ENCODE data around the gene SLC24A4. TPM values are rescaled to one million over a fixed set of nuclear protein-coding genes. Genes with fewer than 3 reads are reported as not detected.

Gene SLC24A4
- total RNA-seq, 1 donor from 2014 or later, result 0.41 TPM

- FAIRE-seq (no peak), DNase-seq (ENCODE audit: low spot score in 2 of 2) (no peak)
Measured at GRCh38 chr14:92430686-92431085, 107.7 kb downstream of the SLC24A4 start.

- no peak for FAIRE-seq
- no peak for DNase-seq (ENCODE audit: low spot score in 2 of 2)
Measured at GRCh38 chr14:92431199-92431725, 108.3 kb downstream of the SLC24A4 start.

GRCh38 chr14:92433407-92433806 lies 110.4 kb downstream of the SLC24A4 start:
- DNase-seq (ENCODE audit: low spot score in 2 of 2) (no peak), FAIRE-seq (no peak)

DNA sequence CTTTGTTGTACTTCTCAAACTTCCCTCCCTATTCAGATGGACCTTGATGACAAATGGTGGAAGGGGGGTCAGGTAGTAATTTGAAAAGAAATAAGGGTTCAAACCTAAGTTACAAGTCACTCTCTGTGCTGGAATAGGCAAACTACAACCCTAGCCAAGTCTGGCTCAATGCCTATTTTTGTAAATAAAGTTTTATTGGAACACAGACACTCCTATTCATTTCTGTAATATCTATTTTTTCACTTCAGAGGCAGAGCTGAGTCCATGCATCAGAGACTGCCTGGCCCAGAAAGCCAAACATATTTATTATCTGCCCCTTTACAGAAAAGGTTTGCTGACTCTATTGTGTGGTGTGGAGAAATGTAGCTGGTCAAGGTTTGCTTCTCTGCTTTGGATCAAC lies 112.2 kb downstream of the SLC24A4 start:
- DNase-seq (ENCODE audit: low spot score in 2 of 2), result no peak
- no peak for FAIRE-seq

- no peak for FAIRE-seq
Measured at GRCh38 chr14:92436115-92436776, 113.3 kb downstream of the SLC24A4 start.

DNA sequence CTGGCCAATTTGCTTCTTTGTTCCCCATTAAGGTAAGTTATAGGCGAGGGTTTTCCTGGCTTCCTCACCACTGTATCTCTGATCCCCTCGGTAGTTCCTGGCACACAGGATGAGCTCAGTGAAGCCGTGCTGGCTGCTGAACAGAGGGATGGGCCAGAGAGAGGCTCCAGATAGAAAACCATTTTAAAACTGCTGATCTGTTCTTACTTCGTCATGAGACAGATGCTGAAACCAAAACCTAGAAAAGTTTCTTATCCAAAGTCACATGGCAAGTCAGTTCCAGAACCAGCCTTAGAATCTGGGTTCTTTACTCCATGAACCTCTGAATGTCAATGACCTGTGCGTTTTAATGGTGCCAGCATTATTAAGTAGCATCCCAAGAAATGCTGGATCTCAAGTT lies 114.3 kb downstream of the SLC24A4 start:
- FAIRE-seq, result no peak
- no peak for DNase-seq (ENCODE audit: low spot score in 2 of 2)

More at GRCh38 chr14:92436115-92436776, 113.3 kb downstream of the SLC24A4 start:
- DNase-seq (ENCODE audit: low spot score in 2 of 2), result no peak

DNA sequence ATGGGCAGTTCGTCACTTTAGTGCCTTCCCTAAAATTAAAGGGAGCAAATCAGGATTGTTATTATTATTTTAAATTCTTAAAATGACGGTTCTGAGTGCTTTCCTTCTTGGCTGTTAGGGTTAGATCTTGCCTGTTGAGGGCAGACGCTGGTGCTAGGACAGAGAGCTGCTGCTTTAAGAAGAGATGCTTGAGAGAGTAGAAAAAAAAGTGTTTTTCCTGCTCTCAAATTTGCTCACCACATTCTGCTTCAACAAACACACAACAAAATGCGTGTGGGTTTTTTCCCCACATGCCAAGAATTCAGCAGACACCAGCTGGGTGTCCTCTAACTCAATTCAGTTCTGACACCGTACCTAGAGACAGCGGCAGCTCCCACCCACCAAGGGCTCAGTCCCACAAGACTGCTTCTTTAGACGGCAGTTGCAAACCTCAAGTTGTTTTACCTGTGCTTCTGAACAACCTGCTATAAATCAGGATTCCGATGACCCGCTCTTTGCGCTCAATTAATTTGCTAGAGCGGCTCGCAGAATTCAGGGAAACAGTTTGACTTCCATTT lies 114.8 kb downstream of the SLC24A4 start:
- FAIRE-seq (no peak), DNase-seq (ENCODE audit: low spot score in 2 of 2) (no peak)

- FAIRE-seq (no peak), DNase-seq (ENCODE audit: low spot score in 2 of 2) (no peak)
Measured at GRCh38 chr14:92439537-92440344, 116.8 kb downstream of the SLC24A4 start.

DNA sequence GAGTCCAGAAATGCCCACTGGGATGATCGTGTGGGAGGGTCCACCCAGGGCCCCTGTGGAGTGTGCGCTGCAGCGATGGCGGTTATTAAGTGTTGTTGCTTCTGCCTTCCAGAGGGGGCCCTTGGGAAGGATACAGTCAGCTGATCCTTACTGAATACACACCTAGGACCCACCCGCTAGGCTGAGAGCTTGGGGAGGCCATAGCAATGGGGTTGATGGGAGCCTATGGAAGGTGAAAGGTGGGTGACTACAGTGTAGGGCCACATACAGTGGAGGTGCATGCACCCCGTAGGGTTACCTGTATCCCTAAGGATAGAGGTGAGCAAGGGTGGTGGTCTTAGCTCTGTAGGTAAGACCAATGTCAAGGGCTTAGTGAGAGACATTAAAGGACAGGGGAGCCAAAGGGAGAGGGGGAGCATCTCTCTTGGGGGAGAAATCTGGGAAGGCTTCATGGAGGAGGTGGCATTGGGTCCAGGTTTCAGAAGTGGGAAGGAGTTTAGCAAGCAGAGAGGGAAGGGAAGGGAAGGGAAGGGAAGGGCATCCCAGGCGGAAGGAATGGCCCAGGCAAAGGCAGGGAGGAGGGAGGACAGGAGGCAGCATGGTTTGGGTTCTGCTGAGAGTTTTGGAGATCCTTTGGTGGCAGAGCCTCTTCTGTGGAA lies 117.5 kb downstream of the SLC24A4 start:
- FAIRE-seq (no peak), DNase-seq (ENCODE audit: low spot score in 2 of 2) (no peak)

- DNase-seq (ENCODE audit: low spot score in 2 of 2) (no peak), FAIRE-seq (no peak)
Measured at GRCh38 chr14:92441751-92442504, 119.0 kb downstream of the SLC24A4 start.

DNA sequence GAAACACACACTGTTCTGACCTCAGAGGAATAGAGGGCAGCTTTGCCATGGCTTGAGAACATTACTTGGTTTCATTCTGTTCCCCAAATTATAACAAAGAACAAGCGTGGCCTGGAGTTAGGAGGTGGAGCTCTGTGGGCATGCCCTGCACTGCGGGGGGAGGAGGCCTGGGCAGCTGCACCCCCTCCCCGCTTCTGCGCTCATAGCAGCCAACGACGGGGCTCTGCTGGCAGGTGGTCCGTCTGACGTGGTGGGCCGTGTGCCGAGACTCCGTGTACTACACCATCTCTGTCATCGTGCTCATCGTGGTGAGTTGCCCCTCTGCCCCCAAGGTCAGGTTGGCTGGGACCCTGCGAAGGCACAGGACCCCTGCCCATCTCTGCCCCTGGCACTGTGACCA lies 120.2 kb downstream of the SLC24A4 start:
- FAIRE-seq (no peak), DNase-seq (ENCODE audit: low spot score in 2 of 2) (no peak)

- FAIRE-seq (no peak), DNase-seq (ENCODE audit: low spot score in 2 of 2) (peak in 1 of 2 donors; percentile 26)
Measured at GRCh38 chr14:92443741-92444140, 120.8 kb downstream of the SLC24A4 start.

- FAIRE-seq, result no peak
- no peak for DNase-seq (ENCODE audit: low spot score in 2 of 2)
Measured at GRCh38 chr14:92446771-92447170, 123.8 kb downstream of the SLC24A4 start.

- no peak for DNase-seq (ENCODE audit: low spot score in 2 of 2)
- no peak for FAIRE-seq
Measured at GRCh38 chr14:92447416-92448197, 124.6 kb downstream of the SLC24A4 start.

DNA sequence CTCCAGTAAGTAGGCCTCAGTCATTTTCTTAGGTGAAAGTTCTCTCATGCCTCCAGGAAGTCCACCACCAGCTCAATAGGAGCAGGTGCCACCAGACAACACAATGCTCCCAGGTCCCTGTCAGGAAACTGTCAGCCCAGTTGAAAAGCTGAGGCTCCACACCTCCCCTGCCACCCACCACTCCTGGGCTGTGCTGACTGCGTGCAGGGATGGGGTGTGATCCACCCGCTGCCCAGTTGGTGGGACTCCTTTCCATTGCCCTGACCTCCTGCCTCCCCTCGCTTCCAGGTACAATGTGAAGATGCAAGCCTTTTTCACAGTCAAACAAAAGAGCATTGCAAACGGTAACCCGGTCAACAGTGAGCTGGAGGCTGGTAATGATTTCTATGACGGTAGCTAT lies 125.8 kb downstream of the SLC24A4 start:
- DNase-seq (ENCODE audit: low spot score in 2 of 2), result no peak
- FAIRE-seq, result no peak

GRCh38 chr14:92449404-92450181 lies 126.6 kb downstream of the SLC24A4 start:
- no peak for FAIRE-seq

GRCh38 chr14:92450351-92451070 lies 127.5 kb downstream of the SLC24A4 start:
- DNase-seq (ENCODE audit: low spot score in 2 of 2) (no peak), FAIRE-seq (no peak)

More at GRCh38 chr14:92449404-92450181, 126.6 kb downstream of the SLC24A4 start:
- DNase-seq (ENCODE audit: low spot score in 2 of 2), result no peak

GRCh38 chr14:92451245-92451644 lies 128.3 kb downstream of the SLC24A4 start:
- FAIRE-seq, result no peak
- no peak for DNase-seq (ENCODE audit: low spot score in 2 of 2)
